ENCODE results near the gene NPAS3. TPM values are rescaled to one million over a fixed set of nuclear protein-coding genes. Genes with fewer than 3 reads are reported as not detected.

The NPAS3 gene
- total RNA-seq, 1 donor from 2014 or later, result 1.6 TPM

DNA sequence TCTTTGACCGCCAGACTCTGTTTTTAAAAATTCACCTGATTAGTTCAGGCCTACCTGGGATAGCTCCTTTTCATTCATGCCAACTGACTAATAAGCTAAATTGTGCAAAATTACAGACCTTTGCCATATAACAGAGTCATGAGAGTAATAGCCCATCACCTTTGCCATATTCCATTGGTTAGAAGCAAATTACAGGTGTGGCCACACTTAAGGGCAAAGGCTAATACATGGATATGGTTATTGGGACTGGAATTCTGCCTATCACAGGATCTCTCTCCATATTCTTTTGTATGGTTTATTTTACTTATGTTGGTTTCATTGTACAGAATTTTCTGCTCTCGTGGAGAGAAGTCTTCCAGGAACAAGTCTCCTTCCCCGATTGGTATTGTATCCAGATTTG is 897.0 kb downstream of the NPAS3 start:
- TF ChIP-seq, protein P1, sequence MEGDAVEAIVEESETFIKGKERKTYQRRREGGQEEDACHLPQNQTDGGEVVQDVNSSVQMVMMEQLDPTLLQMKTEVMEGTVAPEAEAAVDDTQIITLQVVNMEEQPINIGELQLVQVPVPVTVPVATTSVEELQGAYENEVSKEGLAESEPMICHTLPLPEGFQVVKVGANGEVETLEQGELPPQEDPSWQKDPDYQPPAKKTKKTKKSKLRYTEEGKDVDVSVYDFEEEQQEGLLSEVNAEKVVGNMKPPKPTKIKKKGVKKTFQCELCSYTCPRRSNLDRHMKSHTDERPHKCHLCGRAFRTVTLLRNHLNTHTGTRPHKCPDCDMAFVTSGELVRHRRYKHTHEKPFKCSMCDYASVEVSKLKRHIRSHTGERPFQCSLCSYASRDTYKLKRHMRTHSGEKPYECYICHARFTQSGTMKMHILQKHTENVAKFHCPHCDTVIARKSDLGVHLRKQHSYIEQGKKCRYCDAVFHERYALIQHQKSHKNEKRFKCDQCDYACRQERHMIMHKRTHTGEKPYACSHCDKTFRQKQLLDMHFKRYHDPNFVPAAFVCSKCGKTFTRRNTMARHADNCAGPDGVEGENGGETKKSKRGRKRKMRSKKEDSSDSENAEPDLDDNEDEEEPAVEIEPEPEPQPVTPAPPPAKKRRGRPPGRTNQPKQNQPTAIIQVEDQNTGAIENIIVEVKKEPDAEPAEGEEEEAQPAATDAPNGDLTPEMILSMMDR (IDR thresholded peaks at IDR 0.05; ENCODE audit: unreplicated experiment), result no peak
- H3K27ac Mint-ChIP-seq (ENCODE audit: unreplicated experiment), result no peak overlapping the region
- H3K4me1 Mint-ChIP-seq (ENCODE audit: unreplicated experiment), result peaks cover 13% of the 10 kb centered on the region
- no peak overlapping the region for H3K4me3 Mint-ChIP-seq (ENCODE audit: unreplicated experiment)
- no peaks in the 10 kb centered on the region for H3K36me3 Mint-ChIP-seq (ENCODE audit: low read depth, unreplicated experiment)
- H3K27me3 Mint-ChIP-seq (ENCODE audit: unreplicated experiment), result no peaks in the 10 kb centered on the region
- no peak for DNase-seq (ENCODE audit: low spot score)
- no peaks in the 10 kb centered on the region for H3K9me3 Mint-ChIP-seq (ENCODE audit: unreplicated experiment)

DNA sequence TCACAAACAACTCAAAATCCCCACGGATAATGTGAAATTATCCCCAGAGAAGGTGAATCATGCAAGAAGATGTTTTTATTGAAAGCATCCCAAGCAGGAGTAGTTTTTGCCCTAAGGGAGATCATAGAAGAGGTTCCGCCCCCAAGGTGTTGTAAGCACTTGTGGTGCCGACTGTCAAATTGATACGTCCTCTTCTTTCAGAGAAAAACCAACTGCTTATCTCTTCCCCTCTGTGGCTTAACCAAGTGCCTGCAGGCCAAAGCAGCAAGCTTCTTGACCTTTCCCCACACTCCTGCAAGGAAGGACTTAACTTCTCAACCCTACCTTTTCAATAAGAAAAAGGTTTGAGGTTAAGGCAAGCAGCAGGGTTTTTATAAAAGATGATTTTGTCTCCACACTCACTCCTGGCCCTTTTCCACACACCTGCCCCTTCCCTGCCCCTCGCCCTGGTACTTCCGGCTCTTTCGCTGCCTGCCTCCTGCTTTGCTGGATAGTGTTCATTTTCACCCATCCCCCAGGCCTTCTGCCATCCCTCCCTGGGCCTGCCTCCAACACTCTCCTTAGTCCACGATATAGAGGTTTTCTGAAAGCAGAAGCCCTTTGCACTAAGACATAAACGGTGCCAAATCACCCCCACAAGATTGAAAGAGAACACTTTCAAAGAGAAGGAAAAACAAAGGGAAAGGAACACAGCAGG is 897.7 kb downstream of the NPAS3 start:
- Mint-ChIP-seq H3K27me3 (ENCODE audit: unreplicated experiment) (no peaks in the 10 kb centered on the region), H3K27ac (ENCODE audit: unreplicated experiment) (no peak overlapping the region), H3K4me1 (ENCODE audit: unreplicated experiment) (peaks cover 13% of the 10 kb centered on the region), H3K36me3 (ENCODE audit: low read depth, unreplicated experiment) (no peaks in the 10 kb centered on the region), H3K9me3 (ENCODE audit: unreplicated experiment) (no peaks in the 10 kb centered on the region), H3K4me3 (ENCODE audit: unreplicated experiment) (no peak overlapping the region)
- DNase-seq (ENCODE audit: low spot score), result no peak
- TF ChIP-seq, protein P1 (IDR thresholded peaks at IDR 0.05; ENCODE audit: unreplicated experiment), result no peak

DNA sequence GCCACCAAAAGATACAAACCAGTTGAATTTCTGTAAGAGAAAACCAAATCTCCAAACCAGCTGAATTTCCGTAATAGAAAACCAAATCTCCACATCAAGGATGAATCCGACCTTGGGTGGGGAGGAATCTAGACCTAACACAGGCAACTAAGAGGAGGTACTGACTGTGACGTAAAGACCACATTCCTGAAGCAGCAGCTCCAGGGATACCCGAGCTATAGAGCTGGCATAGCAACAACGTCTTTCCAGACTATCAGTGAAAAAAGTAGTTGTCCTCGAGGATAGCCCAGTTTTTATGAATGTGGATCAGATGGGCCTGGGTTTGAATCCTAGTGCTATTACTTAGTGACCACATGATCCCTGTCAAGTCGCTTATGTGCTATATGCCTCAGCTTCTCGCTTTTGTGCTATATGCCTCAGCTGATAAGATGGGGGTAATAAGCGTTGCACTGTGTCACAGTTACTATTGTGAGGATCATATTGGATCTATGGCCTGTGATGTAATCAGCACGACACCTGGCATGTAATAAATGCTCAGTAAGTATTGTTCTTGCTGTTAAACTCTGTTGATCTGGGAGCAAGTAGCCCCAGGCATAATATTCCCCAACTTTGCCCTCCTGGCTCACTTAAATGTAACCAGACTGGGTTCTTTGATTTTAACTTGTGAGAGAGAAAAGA is 898.4 kb downstream of the NPAS3 start:
- TF ChIP-seq, protein P1 (IDR thresholded peaks at IDR 0.05; ENCODE audit: unreplicated experiment), result no peak
- H3K27ac Mint-ChIP-seq (ENCODE audit: unreplicated experiment), result no peak overlapping the region
- H3K4me3 Mint-ChIP-seq (ENCODE audit: unreplicated experiment), result no peak overlapping the region
- H3K4me1 Mint-ChIP-seq (ENCODE audit: unreplicated experiment), result peaks cover 13% of the 10 kb centered on the region
- DNase-seq (ENCODE audit: low spot score), result no peak
- H3K36me3 Mint-ChIP-seq (ENCODE audit: low read depth, unreplicated experiment), result no peaks in the 10 kb centered on the region
- no peaks in the 10 kb centered on the region for H3K27me3 Mint-ChIP-seq (ENCODE audit: unreplicated experiment)
- H3K9me3 Mint-ChIP-seq (ENCODE audit: unreplicated experiment), result no peaks in the 10 kb centered on the region

DNA sequence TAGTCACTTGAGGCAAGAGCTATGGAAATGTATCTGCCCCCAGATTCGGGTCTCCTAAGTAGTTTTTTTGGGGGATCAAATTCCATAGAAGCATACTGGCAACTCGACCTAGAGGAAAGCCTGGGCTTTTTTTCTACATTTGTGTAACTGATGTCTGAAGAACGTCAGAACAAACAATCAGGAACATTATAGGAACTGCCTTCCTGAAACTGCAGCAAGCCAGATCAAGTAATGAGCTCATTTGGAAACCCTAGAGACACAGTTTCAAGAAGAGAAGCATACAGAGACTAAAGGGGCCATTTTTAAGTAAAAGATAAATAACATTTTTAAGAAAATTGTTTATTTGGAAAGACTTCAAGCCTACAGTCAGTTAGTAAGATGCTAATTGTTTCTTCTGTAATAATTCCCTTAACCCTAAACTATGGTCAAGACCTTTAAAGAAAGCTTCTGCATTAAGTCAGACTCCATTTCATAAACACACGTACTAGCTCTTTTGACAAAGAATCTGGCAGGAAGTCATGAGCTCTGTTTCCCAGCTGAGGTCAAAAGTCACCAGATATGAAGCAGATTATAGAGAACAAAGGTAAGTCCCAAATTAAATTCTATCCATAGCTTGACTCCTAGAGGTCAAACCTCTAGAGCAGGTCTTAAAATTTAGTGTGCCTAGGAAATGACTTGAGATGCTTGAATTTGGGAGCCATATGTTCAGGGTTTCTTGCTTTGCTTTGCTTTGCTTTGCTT is 899.4 kb downstream of the NPAS3 start:
- H3K36me3 Mint-ChIP-seq (ENCODE audit: low read depth, unreplicated experiment), result no peaks in the 10 kb centered on the region
- no peak overlapping the region for H3K27ac Mint-ChIP-seq (ENCODE audit: unreplicated experiment)
- no peaks in the 10 kb centered on the region for H3K9me3 Mint-ChIP-seq (ENCODE audit: unreplicated experiment)
- H3K4me3 Mint-ChIP-seq (ENCODE audit: unreplicated experiment), result no peak overlapping the region
- no peaks in the 10 kb centered on the region for H3K27me3 Mint-ChIP-seq (ENCODE audit: unreplicated experiment)
- TF ChIP-seq, protein P1 (IDR thresholded peaks at IDR 0.05; ENCODE audit: unreplicated experiment), result no peak
- H3K4me1 Mint-ChIP-seq (ENCODE audit: unreplicated experiment), result peaks cover 13% of the 10 kb centered on the region
- no peak for DNase-seq (ENCODE audit: low spot score)
